HCT116 (cell line): Measurements from ENCODE around the gene HEXB.

ENCODE experiments used
- CEBPB ChIP-seq: IDR thresholded peaks from 2 replicates; pipeline ENCODE4 v1.6.1; 2012; ENCODE audit warnings: low read depth
- EGR1 ChIP-seq: IDR thresholded peaks from 2 replicates; pipeline ENCODE4 v1.6.1; 2012; ENCODE audit warnings: low read depth
- EZH2phosphoT487 ChIP-seq: fragments of 200-600 bp; IDR thresholded peaks from 2 replicates; pipeline ENCODE4 v1.6.1; 2018; ENCODE audit warnings: antibody characterized with exemption, borderline replicate concordance
- JUND ChIP-seq: IDR thresholded peaks from 2 replicates; pipeline ENCODE4 v1.6.1; 2012
- POLR2A ChIP-seq: IDR thresholded peaks from 2 replicates; pipeline ENCODE4 v1.7.0; 2011; ENCODE audit warnings: borderline replicate concordance; ENCODE audit not compliant: insufficient read depth, insufficient read length; ENCODE audit errors: extremely low read depth
- POLR2AphosphoS5 ChIP-seq: IDR thresholded peaks from 2 replicates; pipeline ENCODE4 v1.6.1; 2011; ENCODE audit warnings: mild to moderate bottlenecking, low read depth, low read length, moderate library complexity
- SIN3A ChIP-seq: IDR thresholded peaks from 2 replicates; pipeline ENCODE4 v1.6.1; 2012; ENCODE audit warnings: low read depth
- SRF ChIP-seq: IDR thresholded peaks from 2 replicates; pipeline ENCODE4 v1.6.1; 2012; ENCODE audit warnings: low read depth
- ZNF274 ChIP-seq: fragments of 200-500 bp; sonication (Bioruptor generic); IDR thresholded peaks from 2 replicates; pipeline ENCODE4 v1.6.1; 2014; ENCODE audit warnings: mild to moderate bottlenecking, low read depth, low read length, inconsistent platforms
- TF ChIP-seq, protein P1 (sequence below), 3 experiments: fragments of 200-600 bp in 1 of 3; sonication (generic) in 1 of 3; IDR thresholded peaks in 2 of 3; conservative IDR thresholded peaks in 1 of 3; 2 replicates each; pipeline ENCODE4 v1.5.1; 2012 to 2017; ENCODE audit warnings: low read depth in 2 of 3, low read length in 2 of 3, antibody characterized with exemption in 1 of 3, borderline replicate concordance in 1 of 3, control low read depth in 1 of 3, mild to moderate bottlenecking in 1 of 3, mixed read lengths in 1 of 3, mixed run types in 1 of 3, moderate library complexity in 1 of 3; ENCODE audit not compliant: insufficient read depth in 1 of 3
- TF ChIP-seq, protein P2 (sequence below): IDR thresholded peaks from 2 replicates; pipeline ENCODE4 v1.6.1; 2012
- TF ChIP-seq, protein P3 (sequence below): IDR thresholded peaks from 2 replicates; pipeline ENCODE4 v1.6.1; 2012; ENCODE audit warnings: low read depth
- TF ChIP-seq, protein P4 (sequence below): IDR thresholded peaks from 2 replicates; pipeline ENCODE4 v1.6.1; 2012

DNA sequence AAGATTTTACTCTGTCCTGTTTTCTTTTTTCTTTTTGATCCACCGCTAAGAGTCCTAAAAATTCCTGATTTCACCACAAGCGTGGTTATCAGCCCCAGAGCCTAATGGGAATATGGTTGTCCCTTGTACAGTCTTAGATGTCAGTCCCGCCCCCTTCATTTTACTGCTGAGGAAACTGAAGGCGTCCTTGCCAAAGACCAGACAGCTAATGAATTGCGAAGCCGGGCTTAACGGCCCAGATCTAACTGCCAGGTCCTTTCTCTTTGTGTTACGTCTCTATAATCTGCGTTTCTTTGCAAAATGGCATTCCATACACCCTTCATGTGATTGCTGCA, 82.5 kb downstream of the HEXB start:
- TF ChIP-seq, protein P1, sequence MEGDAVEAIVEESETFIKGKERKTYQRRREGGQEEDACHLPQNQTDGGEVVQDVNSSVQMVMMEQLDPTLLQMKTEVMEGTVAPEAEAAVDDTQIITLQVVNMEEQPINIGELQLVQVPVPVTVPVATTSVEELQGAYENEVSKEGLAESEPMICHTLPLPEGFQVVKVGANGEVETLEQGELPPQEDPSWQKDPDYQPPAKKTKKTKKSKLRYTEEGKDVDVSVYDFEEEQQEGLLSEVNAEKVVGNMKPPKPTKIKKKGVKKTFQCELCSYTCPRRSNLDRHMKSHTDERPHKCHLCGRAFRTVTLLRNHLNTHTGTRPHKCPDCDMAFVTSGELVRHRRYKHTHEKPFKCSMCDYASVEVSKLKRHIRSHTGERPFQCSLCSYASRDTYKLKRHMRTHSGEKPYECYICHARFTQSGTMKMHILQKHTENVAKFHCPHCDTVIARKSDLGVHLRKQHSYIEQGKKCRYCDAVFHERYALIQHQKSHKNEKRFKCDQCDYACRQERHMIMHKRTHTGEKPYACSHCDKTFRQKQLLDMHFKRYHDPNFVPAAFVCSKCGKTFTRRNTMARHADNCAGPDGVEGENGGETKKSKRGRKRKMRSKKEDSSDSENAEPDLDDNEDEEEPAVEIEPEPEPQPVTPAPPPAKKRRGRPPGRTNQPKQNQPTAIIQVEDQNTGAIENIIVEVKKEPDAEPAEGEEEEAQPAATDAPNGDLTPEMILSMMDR (IDR thresholded peaks at IDR 0.05 in 2 of 3, conservative IDR thresholded peaks at IDR 0.05 in 1 of 3; ENCODE audit: borderline replicate concordance in 1 of 3, insufficient read depth in 1 of 3, low read depth in 2 of 3, low read length in 2 of 3) = no peak
- no peak for TF ChIP-seq EGR1
- no peak for TF ChIP-seq POLR2A
- TF ChIP-seq EZH2phosphoT487 = no peak
- TF ChIP-seq JUND = no peak
- TF ChIP-seq CEBPB = no peak
- no peak for TF ChIP-seq POLR2AphosphoS5
- no peak for TF ChIP-seq ZNF274
- TF ChIP-seq, protein P2, sequence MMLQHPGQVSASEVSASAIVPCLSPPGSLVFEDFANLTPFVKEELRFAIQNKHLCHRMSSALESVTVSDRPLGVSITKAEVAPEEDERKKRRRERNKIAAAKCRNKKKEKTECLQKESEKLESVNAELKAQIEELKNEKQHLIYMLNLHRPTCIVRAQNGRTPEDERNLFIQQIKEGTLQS = no peak
- no peak for TF ChIP-seq SRF
- TF ChIP-seq, protein P3, sequence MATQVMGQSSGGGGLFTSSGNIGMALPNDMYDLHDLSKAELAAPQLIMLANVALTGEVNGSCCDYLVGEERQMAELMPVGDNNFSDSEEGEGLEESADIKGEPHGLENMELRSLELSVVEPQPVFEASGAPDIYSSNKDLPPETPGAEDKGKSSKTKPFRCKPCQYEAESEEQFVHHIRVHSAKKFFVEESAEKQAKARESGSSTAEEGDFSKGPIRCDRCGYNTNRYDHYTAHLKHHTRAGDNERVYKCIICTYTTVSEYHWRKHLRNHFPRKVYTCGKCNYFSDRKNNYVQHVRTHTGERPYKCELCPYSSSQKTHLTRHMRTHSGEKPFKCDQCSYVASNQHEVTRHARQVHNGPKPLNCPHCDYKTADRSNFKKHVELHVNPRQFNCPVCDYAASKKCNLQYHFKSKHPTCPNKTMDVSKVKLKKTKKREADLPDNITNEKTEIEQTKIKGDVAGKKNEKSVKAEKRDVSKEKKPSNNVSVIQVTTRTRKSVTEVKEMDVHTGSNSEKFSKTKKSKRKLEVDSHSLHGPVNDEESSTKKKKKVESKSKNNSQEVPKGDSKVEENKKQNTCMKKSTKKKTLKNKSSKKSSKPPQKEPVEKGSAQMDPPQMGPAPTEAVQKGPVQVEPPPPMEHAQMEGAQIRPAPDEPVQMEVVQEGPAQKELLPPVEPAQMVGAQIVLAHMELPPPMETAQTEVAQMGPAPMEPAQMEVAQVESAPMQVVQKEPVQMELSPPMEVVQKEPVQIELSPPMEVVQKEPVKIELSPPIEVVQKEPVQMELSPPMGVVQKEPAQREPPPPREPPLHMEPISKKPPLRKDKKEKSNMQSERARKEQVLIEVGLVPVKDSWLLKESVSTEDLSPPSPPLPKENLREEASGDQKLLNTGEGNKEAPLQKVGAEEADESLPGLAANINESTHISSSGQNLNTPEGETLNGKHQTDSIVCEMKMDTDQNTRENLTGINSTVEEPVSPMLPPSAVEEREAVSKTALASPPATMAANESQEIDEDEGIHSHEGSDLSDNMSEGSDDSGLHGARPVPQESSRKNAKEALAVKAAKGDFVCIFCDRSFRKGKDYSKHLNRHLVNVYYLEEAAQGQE = no peak
- TF ChIP-seq, protein P4, sequence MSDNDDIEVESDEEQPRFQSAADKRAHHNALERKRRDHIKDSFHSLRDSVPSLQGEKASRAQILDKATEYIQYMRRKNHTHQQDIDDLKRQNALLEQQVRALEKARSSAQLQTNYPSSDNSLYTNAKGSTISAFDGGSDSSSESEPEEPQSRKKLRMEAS = no peak
- no peak for TF ChIP-seq SIN3A
